ENCODE results near the gene ANGPTL3.

ANGPTL3 gene

GRCh38 chr1:62628506-62628905, 31.2 kb downstream of the ANGPTL3 start:
- Histone ChIP-seq H3K36me3 (ENCODE audit: control insufficient read depth, insufficient read depth, low read length) (no peaks in the 10 kb centered on the region), H3K4me3 (ENCODE audit: low read depth, low read length) (no peak overlapping the region), H3K4me1 (ENCODE audit: control insufficient read depth, insufficient read depth, low read length) (no peaks in the 10 kb centered on the region), H3K9ac (ENCODE audit: low read depth, low read length) (no peak overlapping the region), H3K27me3 (ENCODE audit: control insufficient read depth, insufficient read depth, low read length) (no peaks in the 10 kb centered on the region), H3K9me3 (ENCODE audit: control insufficient read depth, insufficient read depth, low read length) (no peaks in the 10 kb centered on the region)

- Histone ChIP-seq H3K27me3 (ENCODE audit: control insufficient read depth, insufficient read depth, low read length) (no peaks in the 10 kb centered on the region), H3K36me3 (ENCODE audit: control insufficient read depth, insufficient read depth, low read length) (peaks cover 6% of the 10 kb centered on the region), H3K9ac (ENCODE audit: low read depth, low read length) (no peak overlapping the region), H3K4me1 (ENCODE audit: control insufficient read depth, insufficient read depth, low read length) (no peaks in the 10 kb centered on the region), H3K4me3 (ENCODE audit: low read depth, low read length) (no peak overlapping the region), H3K9me3 (ENCODE audit: control insufficient read depth, insufficient read depth, low read length) (no peaks in the 10 kb centered on the region)
Observed at GRCh38 chr1:62637392-62638105, 40.2 kb downstream of the ANGPTL3 start.

- H3K4me1 ChIP-seq (ENCODE audit: control insufficient read depth, insufficient read depth, low read length), result no peaks in the 10 kb centered on the region
- no peaks in the 10 kb centered on the region for H3K9me3 ChIP-seq (ENCODE audit: control insufficient read depth, insufficient read depth, low read length)
- H3K27me3 ChIP-seq (ENCODE audit: control insufficient read depth, insufficient read depth, low read length), result no peaks in the 10 kb centered on the region
- H3K36me3 ChIP-seq (ENCODE audit: control insufficient read depth, insufficient read depth, low read length), result peaks cover 6% of the 10 kb centered on the region
- no peak overlapping the region for H3K9ac ChIP-seq (ENCODE audit: low read depth, low read length)
- no peak overlapping the region for H3K4me3 ChIP-seq (ENCODE audit: low read depth, low read length)
Observed at GRCh38 chr1:62643283-62643682, 46.0 kb downstream of the ANGPTL3 start.

- Histone ChIP-seq H3K36me3 (ENCODE audit: control insufficient read depth, insufficient read depth, low read length) (no peaks in the 10 kb centered on the region), H3K4me1 (ENCODE audit: control insufficient read depth, insufficient read depth, low read length) (no peaks in the 10 kb centered on the region), H3K27me3 (ENCODE audit: control insufficient read depth, insufficient read depth, low read length) (no peaks in the 10 kb centered on the region), H3K9ac (ENCODE audit: low read depth, low read length) (no peak overlapping the region), H3K4me3 (ENCODE audit: low read depth, low read length) (no peak overlapping the region), H3K9me3 (ENCODE audit: control insufficient read depth, insufficient read depth, low read length) (no peaks in the 10 kb centered on the region)
Observed at GRCh38 chr1:62652387-62652786, 55.1 kb downstream of the ANGPTL3 start.

GRCh38 chr1:62654744-62655143, 57.4 kb downstream of the ANGPTL3 start:
- Histone ChIP-seq H3K9ac (ENCODE audit: low read depth, low read length) (no peak overlapping the region), H3K4me1 (ENCODE audit: control insufficient read depth, insufficient read depth, low read length) (no peaks in the 10 kb centered on the region), H3K4me3 (ENCODE audit: low read depth, low read length) (no peak overlapping the region), H3K9me3 (ENCODE audit: control insufficient read depth, insufficient read depth, low read length) (no peaks in the 10 kb centered on the region), H3K27me3 (ENCODE audit: control insufficient read depth, insufficient read depth, low read length) (no peaks in the 10 kb centered on the region), H3K36me3 (ENCODE audit: control insufficient read depth, insufficient read depth, low read length) (no peaks in the 10 kb centered on the region)

Data from iPS-15b (cell line).